Endothelial cell of hepatic sinusoid (primary cell): ENCODE results near the gene YAF2.
"Not testable (repeated sequence)": the region's sequence is repeated elsewhere in the genome, so short reads cannot be mapped to it uniquely, and the experiment has no call there.

ENCODE experiments used
- in situ Hi-C: cut with HindIII; loops from 2 replicates; pipeline ENCODE4 v1.10.0; 2017; ENCODE audit warnings: low sequenced_read_pairs

YAF2 gene

GRCh38 chr12:42255221-42255865 lies 17.3 kb upstream of the YAF2 start:
- in situ Hi-C loops = no loop called here

- in situ Hi-C loops = not testable (repeated sequence)
Measured at GRCh38 chr12:42252645-42253044, 14.6 kb upstream of the YAF2 start.

GRCh38 chr12:42249033-42249432 lies 11.0 kb upstream of the YAF2 start:
- in situ Hi-C loops = not testable (repeated sequence)

- in situ Hi-C loops = no loop called here
Measured at GRCh38 chr12:42240131-42240750, 2.2 kb upstream of the YAF2 start.

GRCh38 chr12:42237853-42238239 lies 202 bp downstream of the YAF2 start:
- in situ Hi-C loops = no loop called here

- in situ Hi-C loops = no loop called here
Measured at GRCh38 chr12:42237052-42237852, 796 bp downstream of the YAF2 start.

GRCh38 chr12:42236017-42236416 lies 2.0 kb downstream of the YAF2 start:
- in situ Hi-C loops = no loop called here

- in situ Hi-C loops = no loop called here
Measured at GRCh38 chr12:42235426-42235825, 2.6 kb downstream of the YAF2 start.

GRCh38 chr12:42234970-42235369 lies 3.1 kb downstream of the YAF2 start:
- in situ Hi-C loops = no loop called here

- in situ Hi-C loops = not testable (repeated sequence)
Measured at GRCh38 chr12:42227525-42227924, 10.5 kb downstream of the YAF2 start.

- in situ Hi-C loops = not testable (repeated sequence)
Measured at GRCh38 chr12:42224501-42224900, 13.5 kb downstream of the YAF2 start.

- in situ Hi-C loops = no loop called here
Measured at GRCh38 chr12:42222724-42223123, 15.3 kb downstream of the YAF2 start.

GRCh38 chr12:42221726-42222125 lies 16.3 kb downstream of the YAF2 start:
- in situ Hi-C loops = no loop called here

GRCh38 chr12:42217656-42218055 lies 20.4 kb downstream of the YAF2 start:
- in situ Hi-C loops = no loop called here

GRCh38 chr12:42216737-42217136 lies 21.3 kb downstream of the YAF2 start:
- in situ Hi-C loops = no loop called here

GRCh38 chr12:42215759-42216158 lies 22.3 kb downstream of the YAF2 start:
- in situ Hi-C loops = not testable (repeated sequence)

GRCh38 chr12:42213954-42214426 lies 24.1 kb downstream of the YAF2 start:
- in situ Hi-C loops = no loop called here

GRCh38 chr12:42213023-42213422 lies 25.0 kb downstream of the YAF2 start:
- in situ Hi-C loops = no loop called here

- in situ Hi-C loops = no loop called here
Measured at GRCh38 chr12:42208574-42208973, 29.5 kb downstream of the YAF2 start.

GRCh38 chr12:42204819-42205218 lies 33.2 kb downstream of the YAF2 start:
- in situ Hi-C loops = no loop called here

- in situ Hi-C loops = no loop called here
Measured at GRCh38 chr12:42204362-42204761, 33.7 kb downstream of the YAF2 start.

- in situ Hi-C loops = no loop called here
Measured at GRCh38 chr12:42201063-42201462, 37.0 kb downstream of the YAF2 start.
